ENCODE results near the gene SDHA. TPM values are rescaled to one million over a fixed set of nuclear protein-coding genes. Genes with fewer than 3 reads are reported as not detected.
"Not testable (repeated sequence)": the region's sequence is repeated elsewhere in the genome, so short reads cannot be mapped to it uniquely, and the experiment has no call there.

Gene SDHA
- total RNA-seq, 4 donors from 2014 or later, result 59.9 to 70.4 (median 67.8) TPM

GRCh38 chr5:206927-207536 lies 11.1 kb upstream of the SDHA start:
- no peak for TF ChIP-seq CTCF (IDR thresholded peaks at IDR 0.05)
- TF ChIP-seq POLR2A (IDR thresholded peaks at IDR 0.05), result no peak
- WGBS, 2 donors, result 88 to 91% methylated on average over 8 of the region's 8 CpGs
- no peak for DNase-seq (ENCODE audit: low spot score in 2 of 2)
- no peak overlapping the region for H3K4me3 ChIP-seq (ENCODE audit: low read depth, poor library complexity, severe bottlenecking)
- intact Hi-C loops (cut with DNase I; ENCODE audit: low total_unique reads), result no loop called here

- TF ChIP-seq CTCF (IDR thresholded peaks at IDR 0.05), result no peak
- no peak for TF ChIP-seq POLR2A (IDR thresholded peaks at IDR 0.05)
- intact Hi-C loops (cut with DNase I; ENCODE audit: low total_unique reads), result no loop called here
- no peak overlapping the region for H3K4me3 ChIP-seq (ENCODE audit: low read depth, poor library complexity, severe bottlenecking)
- no peak for DNase-seq (ENCODE audit: low spot score in 2 of 2)
- 80 to 83% methylated on average over 14 of the region's 14 CpGs for WGBS, 2 donors
Observed at GRCh38 chr5:207599-207998, 10.5 kb upstream of the SDHA start.

- no peak for DNase-seq (ENCODE audit: low spot score in 2 of 2)
- intact Hi-C loops (cut with DNase I; ENCODE audit: low total_unique reads), result no loop called here
- no peak overlapping the region for H3K4me3 ChIP-seq (ENCODE audit: low read depth, poor library complexity, severe bottlenecking)
- TF ChIP-seq POLR2A (IDR thresholded peaks at IDR 0.05) (no peak), CTCF (IDR thresholded peaks at IDR 0.05) (no peak)
- WGBS, 2 donors, result 80 to 82% methylated on average over 15 of the region's 15 CpGs
Observed at GRCh38 chr5:208449-209114, 9.5 kb upstream of the SDHA start.

GRCh38 chr5:213803-214395 lies 4.2 kb upstream of the SDHA start:
- no peak overlapping the region for H3K4me3 ChIP-seq (ENCODE audit: low read depth, poor library complexity, severe bottlenecking)
- no peak for DNase-seq (ENCODE audit: low spot score in 2 of 2)
- intact Hi-C loops (cut with DNase I; ENCODE audit: low total_unique reads), result no loop called here
- WGBS, 2 donors, result 92 to 93% methylated on average over 12 of the region's 12 CpGs
- TF ChIP-seq POLR2A (IDR thresholded peaks at IDR 0.05) (no peak), CTCF (IDR thresholded peaks at IDR 0.05) (no peak)

- 36 to 41% methylated on average over 2 of the region's 2 CpGs for WGBS, 2 donors
- DNase-seq (ENCODE audit: low spot score in 2 of 2); intact Hi-C loops (cut with DNase I; ENCODE audit: low total_unique reads); H3K4me3 ChIP-seq (ENCODE audit: low read depth, poor library complexity, severe bottlenecking): not testable (repeated sequence)
Observed at GRCh38 chr5:215256-215655, 2.9 kb upstream of the SDHA start.

GRCh38 chr5:216076-216475 lies 2.0 kb upstream of the SDHA start:
- DNase-seq (ENCODE audit: low spot score in 2 of 2); H3K4me3 ChIP-seq (ENCODE audit: low read depth, poor library complexity, severe bottlenecking); intact Hi-C loops (cut with DNase I; ENCODE audit: low total_unique reads): not testable (repeated sequence)
- WGBS, 2 donors, result 79 to 82% methylated on average over 9 of the region's 10 CpGs

Data from lower leg skin (tissue), 4 donors.